HepG2 (cell line): ENCODE data around the gene YWHAB. TPM values are rescaled to one million over a fixed set of nuclear protein-coding genes. Genes with fewer than 3 reads are reported as not detected.

Source experiments
- ATAC-seq: fragments of 200-7000 bp; cut with Tn5 transposase; 3 replicates; pipeline ENCODE4 v1.9.1; 2020; ENCODE audit warnings: mild to moderate bottlenecking, moderate library complexity
- BruUV-seq: library from RNA; stranded (reverse); fragments of 400-500 nt; replicated peaks from 2 replicates; lab custom pipeline; 2021; lab: Mats Ljungman, UMichigan
- CTCF ChIA-PET: fragments of 300-600 bp; formaldehyde crosslinking; extraction: SDS; loops from one replicate; lab custom pipeline; 2021; ENCODE audit warnings: low total read pairs, inconsistent platforms, low intra/inter-chr PET ratio; lab: Yijun Ruan, JAX
- POLR2A ChIA-PET: fragments of 350-600 bp; sonication (Branson Sonifier 250); formaldehyde crosslinking; loops from one replicate; lab custom pipeline; 2020; ENCODE audit warnings: antibody characterized with exemption, inconsistent platforms; lab: Yijun Ruan, JAX
- DNase-seq: peaks from one replicate; pipeline ENCODE4 v3.0.0-alpha.2; 2015; ENCODE audit warnings: low spot score
- FAIRE-seq: peaks from 3 replicates; lab custom pipeline; 2011; peaks lifted over from hg19 to GRCh38; lab: Jason Lieb, UNC
- H2AFZ ChIP-seq: one replicate; pipeline ENCODE4 v1.6.1; 2011; ENCODE audit warnings: low read length, inconsistent platforms
- H3K27ac ChIP-seq: fragments of 300-600 bp; 3 replicates; pipeline ENCODE4 v1.8.0; 2011; ENCODE audit warnings: mixed run types, mild to moderate bottlenecking, mixed read lengths, low read length, inconsistent platforms; ENCODE audit not compliant: insufficient read depth; ENCODE audit errors: extremely low read length
- H3K27me3 ChIP-seq, 2 experiments: fragments of 200-600 bp in 1 of 2; 2 replicates in 1 of 2; 3 replicates in 1 of 2; pipeline versions ENCODE4 v1.6.0 to v1.8.0; 2011; ENCODE audit warnings: low read length in 2 of 2, mild to moderate bottlenecking in 2 of 2, moderate library complexity in 2 of 2, inconsistent platforms in 1 of 2; ENCODE audit not compliant: insufficient read depth in 2 of 2, control insufficient read depth in 1 of 2
- H3K36me3 ChIP-seq, 2 experiments: fragments of 200-600 bp in 1 of 2; replicated peaks in 1 of 2; 2 replicates in 1 of 2; 3 replicates in 1 of 2; pipeline versions ENCODE4 v1.5.1 to v1.8.0; 2011; ENCODE audit warnings: low read length in 2 of 2, inconsistent platforms in 1 of 2; ENCODE audit not compliant: insufficient read depth in 2 of 2, control insufficient read depth in 1 of 2
- H3K4me1 ChIP-seq: 2 replicates; pipeline ENCODE4 v1.5.1; 2012; ENCODE audit warnings: low read length, inconsistent platforms; ENCODE audit not compliant: insufficient read depth
- H3K4me2 ChIP-seq: 2 replicates; pipeline ENCODE4 v1.6.0; 2011; ENCODE audit warnings: low read depth, low read length, inconsistent platforms
- H3K4me3 ChIP-seq, 3 experiments: fragments of 200-600 bp in 1 of 3; sonication (generic), shearing (Covaris generic) in 1 of 3; replicated peaks in 1 of 3; 2 replicates each; pipeline ENCODE4 v1.5.1; 2011 to 2016; ENCODE audit warnings: low read length in 3 of 3, inconsistent platforms in 2 of 3, low read depth in 2 of 3, mild to moderate bottlenecking in 2 of 3, control low read depth in 1 of 3, mixed read lengths in 1 of 3; ENCODE audit not compliant: insufficient read depth in 1 of 3
- H3K79me2 ChIP-seq: one replicate; pipeline ENCODE4 v1.6.1; 2011; ENCODE audit warnings: low read length, inconsistent platforms; ENCODE audit not compliant: insufficient read depth
- H3K9ac ChIP-seq: 2 replicates; pipeline ENCODE4 v1.6.0; 2011; ENCODE audit warnings: mild to moderate bottlenecking, low read depth, low read length, inconsistent platforms; ENCODE audit not compliant: insufficient read depth
- H3K9me3 ChIP-seq: 2 replicates; pipeline ENCODE4 v1.5.1; 2012; ENCODE audit warnings: mild to moderate bottlenecking, low read length
- H4K20me1 ChIP-seq: 2 replicates; pipeline ENCODE4 v1.6.0; 2011; ENCODE audit warnings: inconsistent platforms, mild to moderate bottlenecking, low read length, moderate library complexity; ENCODE audit not compliant: insufficient read depth
- ATF7 ChIP-seq, 2 experiments: fragments of 450-650 bp in 1 of 2; sonication (generic) in 1 of 2; formaldehyde crosslinking in 1 of 2; IDR thresholded peaks; 2 replicates each; pipeline versions ENCODE4 v1.4.0 to v1.6.1; 2016 to 2020; ENCODE audit warnings: antibody characterized with exemption in 1 of 2, mild to moderate bottlenecking in 1 of 2, missing genetic modification reagents in 1 of 2
- SYNCRIP ChIP-seq: fragments of 200-400 bp; formaldehyde crosslinking; IDR thresholded peaks from 2 replicates; pipeline ENCODE4 v1.6.1; 2018; ENCODE audit warnings: mild to moderate bottlenecking, low read depth, low read length; ENCODE audit not compliant: insufficient read depth
- ZFAT ChIP-seq: sonication (generic); formaldehyde crosslinking; conservative IDR thresholded peaks from 2 replicates; pipeline ENCODE4 v1.8.1; 2023; ENCODE audit warnings: missing genetic modification reagents, inconsistent platforms
- ZNF563 ChIP-seq: sonication (generic); formaldehyde crosslinking; IDR thresholded peaks from 2 replicates; pipeline ENCODE4 v1.8.0; 2022; ENCODE audit warnings: mild to moderate bottlenecking, moderate library complexity, missing genetic modification reagents
- ZNF761 ChIP-seq: sonication (generic); formaldehyde crosslinking; conservative IDR thresholded peaks from 2 replicates; pipeline ENCODE4 v1.4.0; 2020; ENCODE audit warnings: mild to moderate bottlenecking, missing genetic modification reagents
- ZNF768 ChIP-seq: sonication (generic); formaldehyde crosslinking; IDR thresholded peaks from 2 replicates; pipeline ENCODE4 v1.4.0; 2020; ENCODE audit warnings: missing genetic modification reagents
- ZNF777 ChIP-seq: sonication (generic); formaldehyde crosslinking; IDR thresholded peaks from 2 replicates; pipeline ENCODE4 v1.4.0; 2020; ENCODE audit warnings: missing genetic modification reagents
- WGBS: methylation state at CpG from one replicate; pipeline ENCODE4 v1.1.6; 2017; ENCODE audit warnings: low lambda C conversion rate; 5-methylcytosine and 5-hydroxymethylcytosine counted together
- in situ Hi-C: cut with HindIII; loops from 2 replicates; pipeline ENCODE4 v1.10.0; 2017; ENCODE audit warnings: low pct_unique_long_range_greater_than_20kb; ENCODE audit not compliant: extremely low pct_ligation_motif_present
- intact Hi-C: fragments of 100-400 bp; cut with micrococcal nuclease; formaldehyde crosslinking; loops from one replicate; pipeline ENCODE4 v1.10.0; 2022; ENCODE audit not compliant: unreplicated experiment
- polyA plus RNA-seq, 8 experiments: library from polyadenylated mRNA; depleted of rRNA in 3 of 8; stranded (reverse) in 7 of 8; unstranded in 1 of 8; fragments of >200 nt; fragmentation: Illumina TruSeq in 4 of 8; extraction: Trizol in 4 of 8; gene quantifications; 2 replicates each; pipeline versions ENCODE4 v1.2.1 to v1.2.3, GENCODE V29; 2011 to 2016; ENCODE audit warnings: low read depth in 4 of 8, missing spikeins in 1 of 8, mixed read lengths in 1 of 8; ENCODE audit not compliant: insufficient read depth in 1 of 8
- total RNA-seq, 5 experiments: library from RNA; depleted of rRNA; stranded (reverse); fragments of >200 nt; fragmentation: Illumina TruSeq; extraction: Trizol; gene quantifications; 2 replicates each; pipeline ENCODE4 v1.2.3, GENCODE V29; 2016; ENCODE audit warnings: low read depth in 1 of 5
- TF ChIP-seq, protein P1 (sequence below): sonication (generic); formaldehyde crosslinking; IDR thresholded peaks from 2 replicates; pipeline ENCODE4 v1.5.0; 2020; ENCODE audit warnings: missing genetic modification reagents, mild to moderate bottlenecking, borderline replicate concordance
- TF ChIP-seq, protein P2 (sequence below): IDR thresholded peaks from 2 replicates; pipeline ENCODE4 v1.6.1; 2016
- TF ChIP-seq, protein P3 (sequence below): sonication (generic); formaldehyde crosslinking; IDR thresholded peaks from 2 replicates; pipeline ENCODE4 v1.5.0; 2020; ENCODE audit warnings: mild to moderate bottlenecking, missing genetic modification reagents, borderline replicate concordance
- TF ChIP-seq, protein P4 (sequence below): sonication (generic); formaldehyde crosslinking; IDR thresholded peaks from 2 replicates; pipeline ENCODE4 v1.4.0; 2020; ENCODE audit warnings: missing genetic modification reagents

Gene YWHAB
- total and polyA plus RNA-seq, 2 of the 13 experiments (the other 11 are each of a cell fraction or from before 2014, with no cell fraction given) = 77.2 to 121 TPM

DNA sequence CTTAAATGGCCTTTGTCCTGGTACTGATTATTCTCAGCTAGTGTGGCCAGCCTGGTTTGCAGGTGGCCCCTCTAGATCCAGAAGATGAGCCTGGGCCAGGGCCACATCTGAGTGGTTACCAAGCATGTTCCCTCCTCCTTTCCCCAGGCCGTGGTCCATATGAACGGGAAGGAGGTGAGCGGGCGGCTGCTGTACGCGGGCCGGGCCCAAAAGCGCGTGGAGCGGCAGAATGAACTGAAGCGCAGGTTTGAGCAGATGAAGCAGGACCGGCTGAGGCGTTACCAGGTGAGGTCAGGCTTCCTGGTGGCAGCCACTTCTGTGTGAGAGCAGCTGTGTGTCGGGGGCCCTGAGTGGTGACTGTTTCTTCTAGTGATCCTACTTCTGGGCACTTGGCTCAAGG is 35.9 kb downstream of the YWHAB start:
- Histone ChIP-seq H4K20me1 (no peaks in the 10 kb centered on the region), H3K27me3 (no peaks in the 10 kb centered on the region), H3K9me3 (no peaks in the 10 kb centered on the region), H3K4me2 (no peak overlapping the region), H3K27ac (no peak overlapping the region), H3K9ac (no peak overlapping the region), H2AFZ (no peak overlapping the region), H3K4me3 (no peak overlapping the region), H3K79me2 (no peaks in the 10 kb centered on the region), H3K36me3 (peaks cover 34 to 76% of the 10 kb centered on the region in 2 experiments), H3K4me1 (no peaks in the 10 kb centered on the region)
- ChIA-PET POLR2A (interaction anchor here (1.4 kb wide), 1 partner anchor 25 kb away, joined by 3 read pairs; no protein-coding TSS in a partner anchor), CTCF (no interaction called here)
- 97% methylated on average over 14 of the region's 14 CpGs for WGBS
- no TSS peak for BruUV-seq
- DNase-seq (no peak), ATAC-seq (no peak), FAIRE-seq (no peak)
- intact Hi-C loops = no loop called here
- in situ Hi-C loops = no loop called here
- TF ChIP-seq ZFAT (CRISPR knock-in tag) (no peak), ZNF768 (CRISPR knock-in tag) (0 out of 2 replicates have a peak, but pooled peaks have one; percentile 26), ZNF777 (CRISPR knock-in tag) (no peak)
- TF ChIP-seq, protein P1, sequence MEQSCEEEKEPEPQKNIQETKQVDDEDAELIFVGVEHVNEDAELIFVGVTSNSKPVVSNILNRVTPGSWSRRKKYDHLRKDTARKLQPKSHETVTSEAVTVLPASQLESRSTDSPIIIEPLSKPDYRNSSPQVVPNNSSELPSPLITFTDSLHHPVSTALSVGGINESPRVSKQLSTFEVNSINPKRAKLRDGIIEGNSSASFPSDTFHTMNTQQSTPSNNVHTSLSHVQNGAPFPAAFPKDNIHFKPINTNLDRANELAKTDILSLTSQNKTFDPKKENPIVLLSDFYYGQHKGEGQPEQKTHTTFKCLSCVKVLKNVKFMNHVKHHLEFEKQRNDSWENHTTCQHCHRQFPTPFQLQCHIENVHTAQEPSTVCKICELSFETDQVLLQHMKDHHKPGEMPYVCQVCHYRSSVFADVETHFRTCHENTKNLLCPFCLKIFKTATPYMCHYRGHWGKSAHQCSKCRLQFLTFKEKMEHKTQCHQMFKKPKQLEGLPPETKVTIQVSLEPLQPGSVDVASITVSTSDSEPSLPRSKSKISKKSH (CRISPR knock-in tag) = peak; percentile 67; the same call in 1 of the 2 replicates

DNA sequence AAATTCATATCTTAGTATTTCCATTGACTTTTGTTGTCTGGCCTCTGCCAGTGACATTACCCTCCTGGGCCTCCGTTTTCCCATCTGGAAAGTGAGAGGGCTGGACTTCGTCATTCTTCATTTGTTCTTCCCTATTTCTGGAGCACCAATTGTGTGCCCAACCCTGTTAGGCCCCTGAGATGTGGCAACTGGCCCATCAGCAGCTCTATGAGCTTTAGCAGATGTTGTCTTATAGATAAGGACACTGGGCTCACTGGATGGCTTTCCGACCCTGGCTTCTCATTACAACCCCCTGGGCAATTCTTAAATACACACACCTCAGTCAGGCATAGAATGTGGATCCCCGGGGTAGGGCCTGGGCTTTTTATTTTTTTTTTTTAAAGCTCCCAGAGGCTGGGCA is 39.0 kb downstream of the YWHAB start:
- 94% methylated on average over 4 of the region's 4 CpGs for WGBS
- ATAC-seq (no peak), DNase-seq (no peak), FAIRE-seq (no peak)
- Histone ChIP-seq H3K9me3 (no peaks in the 10 kb centered on the region), H3K27me3 (no peaks in the 10 kb centered on the region), H3K4me3 (no peak overlapping the region), H3K9ac (no peak overlapping the region), H3K36me3 (peaks cover 27 to 59% of the 10 kb centered on the region in 2 experiments), H3K79me2 (no peaks in the 10 kb centered on the region), H3K4me2 (no peak overlapping the region), H3K4me1 (no peaks in the 10 kb centered on the region), H3K27ac (no peak overlapping the region), H2AFZ (no peak overlapping the region), H4K20me1 (no peaks in the 10 kb centered on the region)
- ChIA-PET CTCF (no interaction called here), POLR2A (no interaction called here)
- in situ Hi-C loops = no loop called here
- no TSS peak for BruUV-seq
- intact Hi-C loops = no loop called here
- TF ChIP-seq, protein P2, sequence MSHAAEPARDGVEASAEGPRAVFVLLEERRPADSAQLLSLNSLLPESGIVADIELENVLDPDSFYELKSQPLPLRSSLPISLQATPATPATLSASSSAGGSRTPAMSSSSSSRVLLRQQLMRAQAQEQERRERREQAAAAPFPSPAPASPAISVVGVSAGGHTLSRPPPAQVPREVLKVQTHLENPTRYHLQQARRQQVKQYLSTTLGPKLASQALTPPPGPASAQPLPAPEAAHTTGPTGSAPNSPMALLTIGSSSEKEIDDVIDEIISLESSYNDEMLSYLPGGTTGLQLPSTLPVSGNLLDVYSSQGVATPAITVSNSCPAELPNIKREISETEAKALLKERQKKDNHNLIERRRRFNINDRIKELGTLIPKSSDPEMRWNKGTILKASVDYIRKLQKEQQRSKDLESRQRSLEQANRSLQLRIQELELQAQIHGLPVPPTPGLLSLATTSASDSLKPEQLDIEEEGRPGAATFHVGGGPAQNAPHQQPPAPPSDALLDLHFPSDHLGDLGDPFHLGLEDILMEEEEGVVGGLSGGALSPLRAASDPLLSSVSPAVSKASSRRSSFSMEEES (CRISPR knock-in tag) = no peak
- TF ChIP-seq, protein P3, sequence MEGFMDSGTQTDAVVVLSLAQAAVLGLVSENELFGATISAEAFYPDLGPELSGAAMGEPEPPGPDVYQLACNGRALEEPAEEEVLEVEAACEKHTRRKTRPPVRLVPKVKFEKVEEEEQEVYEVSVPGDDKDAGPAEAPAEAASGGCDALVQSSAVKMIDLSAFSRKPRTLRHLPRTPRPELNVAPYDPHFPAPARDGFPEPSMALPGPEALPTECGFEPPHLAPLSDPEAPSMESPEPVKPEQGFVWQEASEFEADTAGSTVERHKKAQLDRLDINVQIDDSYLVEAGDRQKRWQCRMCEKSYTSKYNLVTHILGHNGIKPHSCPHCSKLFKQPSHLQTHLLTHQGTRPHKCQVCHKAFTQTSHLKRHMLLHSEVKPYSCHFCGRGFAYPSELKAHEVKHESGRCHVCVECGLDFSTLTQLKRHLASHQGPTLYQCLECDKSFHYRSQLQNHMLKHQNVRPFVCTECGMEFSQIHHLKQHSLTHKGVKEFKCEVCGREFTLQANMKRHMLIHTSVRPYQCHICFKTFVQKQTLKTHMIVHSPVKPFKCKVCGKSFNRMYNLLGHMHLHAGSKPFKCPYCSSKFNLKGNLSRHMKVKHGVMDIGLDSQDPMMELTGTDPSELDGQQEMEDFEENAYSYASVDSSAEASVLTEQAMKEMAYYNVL (CRISPR knock-in tag) = no peak
- TF ChIP-seq ZNF563 (CRISPR knock-in tag) = no peak
- TF ChIP-seq ATF7 (IDR thresholded peaks at IDR 0.05) = no peak
- TF ChIP-seq ATF7 (CRISPR knock-in tag; IDR thresholded peaks at IDR 0.05) = no peak
- no peak for TF ChIP-seq SYNCRIP
- TF ChIP-seq ZNF761 (CRISPR knock-in tag) = no peak
- TF ChIP-seq, protein P4, sequence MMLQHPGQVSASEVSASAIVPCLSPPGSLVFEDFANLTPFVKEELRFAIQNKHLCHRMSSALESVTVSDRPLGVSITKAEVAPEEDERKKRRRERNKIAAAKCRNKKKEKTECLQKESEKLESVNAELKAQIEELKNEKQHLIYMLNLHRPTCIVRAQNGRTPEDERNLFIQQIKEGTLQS (CRISPR knock-in tag) = no peak
